ENCODE data around the gene SLC5A9.
"Not testable (repeated sequence)": the region's sequence is repeated elsewhere in the genome, so short reads cannot be mapped to it uniquely, and the experiment has no call there.

Gene SLC5A9

DNA sequence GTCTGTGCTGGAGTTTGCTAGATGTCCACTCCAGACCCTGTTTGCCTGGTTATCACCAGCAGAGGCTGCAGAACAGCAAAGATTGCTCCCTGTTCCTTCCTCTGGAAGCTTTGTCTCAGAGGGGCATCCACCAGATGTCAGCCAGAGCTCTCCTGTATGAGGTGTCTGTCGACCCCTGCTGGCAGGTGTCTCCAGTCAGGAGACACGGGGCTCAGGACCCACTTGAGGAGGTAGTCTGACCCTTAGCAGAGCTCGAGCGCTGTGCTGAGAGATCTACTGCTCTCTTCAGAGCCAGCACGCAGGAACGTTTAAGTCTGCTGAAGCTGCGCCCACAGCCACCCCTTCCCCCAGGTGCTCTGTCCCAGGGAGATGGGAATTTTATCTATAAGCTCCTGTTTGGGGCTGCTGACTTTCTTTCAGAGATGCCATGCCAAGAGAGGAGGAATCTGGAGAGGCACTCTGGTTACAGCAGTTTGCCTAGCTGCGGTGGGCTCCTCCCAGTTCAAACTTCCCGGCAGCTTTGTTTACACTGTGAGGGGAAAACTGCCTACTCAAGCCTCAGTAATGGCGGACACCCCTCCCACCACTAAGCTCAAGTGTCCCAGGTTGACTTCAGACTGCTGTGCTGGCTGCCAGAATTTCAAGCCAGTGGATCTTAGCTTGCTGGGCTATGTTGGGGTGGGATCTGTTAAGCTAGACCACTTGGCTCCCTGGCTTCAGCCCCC is 62.3 kb downstream of the SLC5A9 start:
- H3K79me2 ChIP-seq (ENCODE audit: low read length); H3K27me3 ChIP-seq (ENCODE audit: low read depth, low read length); H3K27ac ChIP-seq (ENCODE audit: low read length); H3K9ac ChIP-seq (ENCODE audit: low read length); H3K4me3 ChIP-seq (ENCODE audit: low read length); H3K9me3 ChIP-seq (ENCODE audit: insufficient read depth, low read length); H2AFZ ChIP-seq (ENCODE audit: low read depth, low read length); H4K20me1 ChIP-seq (ENCODE audit: insufficient read depth, low read length); H3K4me1 ChIP-seq (ENCODE audit: low read length); H3K4me2 ChIP-seq (ENCODE audit: low read length); H3K36me3 ChIP-seq (replicated peaks; ENCODE audit: low read depth, low read length): not testable (repeated sequence)

DNA sequence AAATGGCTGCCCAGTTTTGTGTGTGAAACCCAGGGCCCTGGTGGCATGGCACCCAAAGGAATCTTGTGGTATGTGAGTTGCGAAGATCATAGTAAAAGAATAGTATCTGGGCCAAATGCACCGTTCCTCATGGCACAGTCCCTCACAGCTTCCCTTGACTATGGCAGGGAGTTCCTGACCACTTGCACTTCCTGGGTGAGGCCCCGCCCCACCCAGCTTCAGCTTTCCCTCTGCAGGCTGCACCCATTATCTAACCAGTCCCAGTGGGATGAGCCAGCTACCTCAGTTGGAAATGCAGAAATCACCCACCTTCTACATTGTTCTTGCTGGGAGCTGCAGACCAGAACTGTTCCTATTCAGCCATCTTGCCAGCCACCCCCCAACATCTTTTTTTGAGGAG is 63.0 kb downstream of the SLC5A9 start:
- H4K20me1 ChIP-seq (ENCODE audit: insufficient read depth, low read length), result no peaks in the 10 kb centered on the region
- no peak overlapping the region for H3K9ac ChIP-seq (ENCODE audit: low read length)
- H3K36me3 ChIP-seq (replicated peaks; ENCODE audit: low read depth, low read length), result no peaks in the 10 kb centered on the region

DNA sequence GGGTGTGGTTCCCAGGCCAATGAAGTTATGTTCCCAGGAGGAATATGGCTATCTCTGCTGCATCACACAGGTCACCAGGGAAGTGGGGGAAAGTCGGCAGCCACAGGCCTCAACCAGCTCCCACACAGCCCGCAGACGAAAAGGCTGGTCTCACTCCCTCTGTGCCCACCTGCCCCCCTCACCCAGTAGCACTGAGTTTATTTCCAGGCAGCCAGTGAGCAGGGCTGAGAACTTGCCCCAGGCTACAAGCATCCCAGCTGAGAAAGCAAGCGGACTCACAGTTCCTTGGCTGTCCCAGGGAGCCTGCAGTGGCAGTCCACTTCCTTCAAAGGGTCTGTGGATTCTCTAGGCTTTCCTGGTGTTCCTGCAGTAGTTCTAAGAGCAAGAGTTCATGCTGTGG is 68.9 kb downstream of the SLC5A9 start:
- H3K9ac ChIP-seq (ENCODE audit: low read length), result no peak overlapping the region

More for the DNA sequence above, 63.0 kb downstream of the SLC5A9 start:
- Histone ChIP-seq H3K9me3 (ENCODE audit: insufficient read depth, low read length) (no peaks in the 10 kb centered on the region), H3K27ac (ENCODE audit: low read length) (no peak overlapping the region), H3K4me2 (ENCODE audit: low read length) (no peak overlapping the region), H3K27me3 (ENCODE audit: low read depth, low read length) (no peaks in the 10 kb centered on the region), H3K4me3 (ENCODE audit: low read length) (no peak overlapping the region), H2AFZ (ENCODE audit: low read depth, low read length) (no peak overlapping the region), H3K4me1 (ENCODE audit: low read length) (no peaks in the 10 kb centered on the region), H3K79me2 (ENCODE audit: low read length) (no peaks in the 10 kb centered on the region)
- no peak for TF ChIP-seq EZH2phosphoT487 (IDR thresholded peaks at IDR 0.05; ENCODE audit: low read depth)
- TF ChIP-seq, protein P1, sequence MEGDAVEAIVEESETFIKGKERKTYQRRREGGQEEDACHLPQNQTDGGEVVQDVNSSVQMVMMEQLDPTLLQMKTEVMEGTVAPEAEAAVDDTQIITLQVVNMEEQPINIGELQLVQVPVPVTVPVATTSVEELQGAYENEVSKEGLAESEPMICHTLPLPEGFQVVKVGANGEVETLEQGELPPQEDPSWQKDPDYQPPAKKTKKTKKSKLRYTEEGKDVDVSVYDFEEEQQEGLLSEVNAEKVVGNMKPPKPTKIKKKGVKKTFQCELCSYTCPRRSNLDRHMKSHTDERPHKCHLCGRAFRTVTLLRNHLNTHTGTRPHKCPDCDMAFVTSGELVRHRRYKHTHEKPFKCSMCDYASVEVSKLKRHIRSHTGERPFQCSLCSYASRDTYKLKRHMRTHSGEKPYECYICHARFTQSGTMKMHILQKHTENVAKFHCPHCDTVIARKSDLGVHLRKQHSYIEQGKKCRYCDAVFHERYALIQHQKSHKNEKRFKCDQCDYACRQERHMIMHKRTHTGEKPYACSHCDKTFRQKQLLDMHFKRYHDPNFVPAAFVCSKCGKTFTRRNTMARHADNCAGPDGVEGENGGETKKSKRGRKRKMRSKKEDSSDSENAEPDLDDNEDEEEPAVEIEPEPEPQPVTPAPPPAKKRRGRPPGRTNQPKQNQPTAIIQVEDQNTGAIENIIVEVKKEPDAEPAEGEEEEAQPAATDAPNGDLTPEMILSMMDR (IDR thresholded peaks at IDR 0.05; ENCODE audit: low read depth, low read length), result no peak

DNA sequence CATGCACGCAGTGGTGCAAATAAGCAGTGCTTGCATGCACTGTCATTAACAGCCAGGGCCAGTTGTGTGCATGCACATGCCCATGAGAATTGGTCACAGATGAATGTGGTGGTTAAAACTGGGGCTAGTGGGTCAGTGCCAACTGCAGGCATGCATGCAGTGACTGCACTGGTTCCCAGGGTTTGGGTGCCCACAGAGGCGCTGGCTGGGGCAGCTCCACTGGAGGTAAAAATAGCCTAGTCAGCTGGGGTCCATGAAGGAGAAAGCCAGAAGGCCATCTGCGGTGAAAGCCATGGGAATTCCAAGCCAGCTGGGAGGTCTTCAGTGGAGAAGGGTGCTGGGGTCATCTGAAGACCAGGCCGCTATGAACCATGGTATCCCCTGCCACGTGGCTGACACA is 70.2 kb downstream of the SLC5A9 start:
- H3K9me3 ChIP-seq (ENCODE audit: insufficient read depth, low read length), result no peaks in the 10 kb centered on the region
- H3K9ac ChIP-seq (ENCODE audit: low read length), result no peak overlapping the region
- H3K4me2 ChIP-seq (ENCODE audit: low read length), result no peak overlapping the region
- no peaks in the 10 kb centered on the region for H4K20me1 ChIP-seq (ENCODE audit: insufficient read depth, low read length)
- no peak overlapping the region for H3K27ac ChIP-seq (ENCODE audit: low read length)
- H3K4me1 ChIP-seq (ENCODE audit: low read length), result no peaks in the 10 kb centered on the region
- no peaks in the 10 kb centered on the region for H3K79me2 ChIP-seq (ENCODE audit: low read length)
- no peak overlapping the region for H2AFZ ChIP-seq (ENCODE audit: low read depth, low read length)
- no peaks in the 10 kb centered on the region for H3K27me3 ChIP-seq (ENCODE audit: low read depth, low read length)
- TF ChIP-seq EZH2phosphoT487 (IDR thresholded peaks at IDR 0.05; ENCODE audit: low read depth), result no peak
- TF ChIP-seq, protein P1 (IDR thresholded peaks at IDR 0.05; ENCODE audit: low read depth, low read length), result no peak
- H3K4me3 ChIP-seq (ENCODE audit: low read length), result no peak overlapping the region
- H3K36me3 ChIP-seq (replicated peaks; ENCODE audit: low read depth, low read length), result no peaks in the 10 kb centered on the region

More for the DNA sequence above, 68.9 kb downstream of the SLC5A9 start:
- H3K4me1 ChIP-seq (ENCODE audit: low read length), result no peaks in the 10 kb centered on the region
- no peak overlapping the region for H3K4me3 ChIP-seq (ENCODE audit: low read length)
- no peaks in the 10 kb centered on the region for H4K20me1 ChIP-seq (ENCODE audit: insufficient read depth, low read length)
- no peaks in the 10 kb centered on the region for H3K9me3 ChIP-seq (ENCODE audit: insufficient read depth, low read length)
- no peak for TF ChIP-seq EZH2phosphoT487 (IDR thresholded peaks at IDR 0.05; ENCODE audit: low read depth)
- TF ChIP-seq, protein P1 (IDR thresholded peaks at IDR 0.05; ENCODE audit: low read depth, low read length), result no peak
- no peak overlapping the region for H3K27ac ChIP-seq (ENCODE audit: low read length)
- no peaks in the 10 kb centered on the region for H3K79me2 ChIP-seq (ENCODE audit: low read length)
- no peaks in the 10 kb centered on the region for H3K36me3 ChIP-seq (replicated peaks; ENCODE audit: low read depth, low read length)
- no peak overlapping the region for H3K4me2 ChIP-seq (ENCODE audit: low read length)
- no peaks in the 10 kb centered on the region for H3K27me3 ChIP-seq (ENCODE audit: low read depth, low read length)
- no peak overlapping the region for H2AFZ ChIP-seq (ENCODE audit: low read depth, low read length)

DNA sequence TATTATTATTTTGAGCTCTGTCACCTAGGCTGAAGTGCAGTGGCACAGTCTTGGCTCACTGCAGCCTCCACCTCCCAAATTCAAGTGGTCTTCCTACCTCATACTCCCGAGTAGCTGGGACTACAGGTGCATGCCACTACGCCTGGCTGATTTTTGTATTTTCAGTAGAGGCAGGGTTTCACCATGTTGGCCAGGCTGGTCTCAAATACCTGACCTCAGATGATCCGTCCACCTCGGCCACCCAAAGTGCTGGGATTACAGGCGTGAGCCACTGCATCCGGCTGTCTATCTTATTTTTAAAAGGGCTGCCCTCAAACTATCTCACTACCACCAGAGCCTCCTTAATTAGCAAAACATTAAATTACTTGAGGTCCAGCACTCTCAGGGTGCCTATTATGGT is 71.6 kb downstream of the SLC5A9 start:
- H3K4me1 ChIP-seq (ENCODE audit: low read length); H3K27ac ChIP-seq (ENCODE audit: low read length); H3K9me3 ChIP-seq (ENCODE audit: insufficient read depth, low read length); H3K36me3 ChIP-seq (replicated peaks; ENCODE audit: low read depth, low read length); H3K4me3 ChIP-seq (ENCODE audit: low read length); H2AFZ ChIP-seq (ENCODE audit: low read depth, low read length); H4K20me1 ChIP-seq (ENCODE audit: insufficient read depth, low read length); H3K27me3 ChIP-seq (ENCODE audit: low read depth, low read length); H3K9ac ChIP-seq (ENCODE audit: low read length); H3K79me2 ChIP-seq (ENCODE audit: low read length); H3K4me2 ChIP-seq (ENCODE audit: low read length): not testable (repeated sequence)

Measured in OCI-LY3 (cell line).